Caki2 (cell line): Measurements from ENCODE around the gene GTF3C1. TPM values are rescaled to one million over a fixed set of nuclear protein-coding genes. Genes with fewer than 3 reads are reported as not detected.
A peak's percentile ranks its signal among the peaks of the same experiment; 100 is the strongest.

ENCODE experiments used
- DNase-seq: peaks from one replicate; pipeline ENCODE4 v3.0.0-alpha.2; 2015; ENCODE audit warnings: low read depth
- in situ Hi-C: cut with HindIII; loops from 2 replicates; pipeline ENCODE4 v1.10.0; 2016; ENCODE audit warnings: low sequenced_read_pairs, low pct_unique_long_range_greater_than_20kb, mixed read lengths
- total RNA-seq: library from RNA; depleted of rRNA; stranded (reverse); fragments of >200 nt; shearing (Covaris generic); gene quantifications from 2 replicates; pipeline ENCODE4 v1.2.3, GENCODE V29; 2014; ENCODE audit warnings: low replicate concordance

The GTF3C1 gene
- total RNA-seq, 1 experiment from 2014 or later, result 65.3 TPM

DNA sequence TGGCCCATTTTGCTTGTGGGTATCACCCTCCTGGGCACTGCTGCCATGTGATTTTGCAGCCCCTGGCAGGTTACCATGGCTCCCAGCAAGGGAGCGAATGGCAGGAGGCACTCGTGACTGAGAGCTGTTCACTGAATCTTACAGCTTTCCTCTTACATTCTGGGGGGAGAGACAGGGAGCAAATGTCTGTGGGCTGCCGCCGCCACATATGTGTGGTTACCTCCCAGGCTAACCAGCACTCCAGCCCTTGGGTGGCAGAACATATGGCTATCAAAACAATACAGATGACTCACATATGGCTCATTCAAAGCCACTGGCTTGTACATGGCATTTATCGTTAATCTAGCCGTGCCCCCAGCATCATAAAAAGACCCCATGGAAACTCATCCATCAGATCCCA is 19.8 kb downstream of the GTF3C1 start:
- DNase-seq, result peak; percentile 26
- in situ Hi-C loops, result no loop called here

DNA sequence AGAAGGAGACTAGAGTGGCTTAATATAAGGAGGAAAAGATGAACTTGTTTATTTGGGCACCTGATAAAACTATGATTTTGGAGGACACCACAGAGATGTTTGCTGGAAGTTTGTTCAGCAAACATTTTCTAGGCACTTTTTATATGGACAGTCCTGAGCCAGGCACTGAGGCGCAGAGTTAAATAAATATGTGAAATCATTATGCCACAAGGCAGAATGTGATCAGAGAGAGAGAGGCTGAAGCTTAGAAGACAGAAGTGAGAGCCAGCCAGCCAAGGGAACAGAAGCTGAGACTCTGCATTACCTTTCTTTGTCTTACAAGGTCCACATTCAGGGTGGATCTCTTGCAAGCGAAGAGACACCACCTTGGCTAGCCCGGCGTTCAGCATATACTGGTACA is 21.4 kb downstream of the GTF3C1 start:
- in situ Hi-C loops, result no loop called here
- no peak for DNase-seq

DNA sequence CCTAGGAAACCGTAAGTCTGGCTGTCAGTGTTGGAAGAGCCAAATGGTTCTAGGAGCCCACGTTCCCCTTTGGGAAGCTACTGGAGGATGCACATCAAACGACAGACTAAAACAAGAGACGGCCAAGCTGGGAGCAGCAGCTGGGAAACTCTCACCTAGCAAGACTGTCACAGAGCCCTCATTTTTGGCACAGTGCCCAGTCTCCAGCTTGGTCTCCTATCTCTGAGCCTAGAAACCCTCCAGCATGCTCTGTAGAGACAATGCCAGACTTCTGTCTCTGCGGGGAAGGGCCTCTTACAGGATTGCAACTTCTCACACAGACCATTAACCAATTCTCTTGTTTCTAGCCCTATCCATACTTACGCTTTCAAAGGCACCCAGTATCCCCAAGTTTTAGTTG is 23.5 kb downstream of the GTF3C1 start:
- in situ Hi-C loops, result no loop called here

DNA sequence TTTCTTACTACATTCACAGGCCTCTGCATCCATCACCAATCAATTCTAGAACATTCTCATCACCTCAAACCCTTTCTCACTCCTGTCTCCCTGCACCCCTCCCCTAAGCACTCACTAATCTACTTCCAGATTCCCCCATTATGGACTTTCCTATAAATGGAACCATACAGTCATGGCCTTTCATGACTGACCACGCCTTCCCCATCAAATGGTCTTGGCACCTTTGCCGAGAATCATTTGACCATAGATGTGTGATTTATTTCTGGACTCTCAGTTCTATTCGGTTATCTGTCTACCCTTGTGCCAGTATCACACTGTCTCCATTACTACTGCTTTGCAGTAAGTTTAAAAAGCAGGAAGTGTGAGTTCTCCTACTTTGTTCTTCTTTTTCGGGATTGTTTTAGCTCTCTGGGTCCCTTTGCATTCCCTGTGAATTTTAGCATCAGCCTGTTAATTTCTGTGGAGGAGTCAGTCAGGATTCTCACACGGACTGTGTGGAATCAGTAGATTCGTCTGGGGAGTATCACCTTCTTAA is 27.5 kb downstream of the GTF3C1 start:
- no peak for DNase-seq
- in situ Hi-C loops, result no loop called here

More for the DNA sequence above, 23.5 kb downstream of the GTF3C1 start:
- no peak for DNase-seq

DNA sequence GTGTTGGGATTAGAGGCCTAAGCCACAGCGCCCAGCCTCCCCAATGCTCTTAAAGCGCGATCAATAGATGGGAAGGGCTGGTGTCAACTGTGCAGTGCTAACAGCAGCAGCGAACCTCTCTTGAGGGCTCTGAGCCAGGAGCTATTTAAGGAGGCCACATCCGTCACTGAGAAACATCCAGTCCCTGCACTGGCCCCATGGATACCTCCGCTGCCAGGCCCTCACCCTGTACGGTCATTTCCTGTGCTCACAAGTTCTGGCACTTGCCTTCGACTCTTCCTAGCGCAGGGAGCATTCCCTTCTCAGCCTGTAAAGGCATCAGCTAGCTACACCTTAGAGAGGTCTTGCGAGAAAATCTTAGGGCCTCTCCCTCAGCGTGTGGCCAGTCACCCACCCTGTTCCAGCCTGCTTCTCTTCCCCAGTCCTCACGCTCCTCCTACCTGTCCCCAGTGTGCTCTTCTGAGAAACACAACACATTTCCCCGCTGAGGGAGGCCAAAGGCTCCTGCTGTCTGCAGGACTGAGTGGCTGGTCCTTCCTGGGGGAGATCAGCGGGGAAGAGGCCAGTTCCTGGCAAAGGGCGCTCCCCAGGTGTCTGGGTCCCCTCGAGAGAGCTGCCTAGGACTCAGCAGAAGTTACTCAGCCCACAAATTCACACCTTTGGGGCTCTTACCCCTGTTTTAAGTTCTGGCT is 28.6 kb downstream of the GTF3C1 start:
- DNase-seq, result no peak
- in situ Hi-C loops, result no loop called here

DNA sequence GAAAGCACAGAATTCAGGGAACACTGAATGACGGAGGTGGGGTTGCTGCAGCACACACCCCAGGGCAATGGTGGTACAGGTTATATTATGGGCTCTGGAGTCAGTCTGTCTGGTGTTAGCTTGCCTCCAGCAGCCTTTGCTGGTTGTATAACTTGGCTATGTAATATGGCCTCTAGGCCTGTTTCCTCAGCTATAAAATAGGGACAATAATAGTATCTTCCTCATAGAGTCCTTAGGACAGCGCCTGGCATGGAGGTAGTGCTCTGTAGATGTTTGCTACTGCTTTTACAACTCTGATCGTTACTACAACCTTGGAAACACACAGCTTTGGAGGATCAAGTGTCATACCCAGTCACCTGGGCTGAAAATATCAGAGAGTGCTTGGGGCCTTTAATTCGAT is 31.5 kb downstream of the GTF3C1 start:
- in situ Hi-C loops, result no loop called here
- DNase-seq, result no peak

DNA sequence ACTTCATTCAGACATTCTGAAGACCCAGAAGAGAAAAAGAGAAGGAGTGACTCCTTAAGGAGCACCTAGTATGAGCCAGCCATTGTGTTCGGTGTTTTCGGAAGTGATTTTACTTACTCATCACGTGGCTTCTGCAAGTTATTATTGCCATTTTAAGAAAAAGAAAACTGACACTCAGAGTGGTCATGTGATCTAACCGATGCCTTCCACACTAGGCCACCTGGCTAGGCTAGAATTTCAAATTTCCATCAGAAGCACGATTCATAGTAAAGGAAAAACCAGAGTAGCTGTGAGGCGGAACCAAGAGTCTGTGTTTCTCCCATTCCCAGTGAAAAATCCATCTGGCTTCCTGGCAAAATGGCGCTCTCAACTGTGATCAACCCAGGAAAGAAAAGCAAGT is 32.0 kb downstream of the GTF3C1 start:
- no peak for DNase-seq
- in situ Hi-C loops, result no loop called here

DNA sequence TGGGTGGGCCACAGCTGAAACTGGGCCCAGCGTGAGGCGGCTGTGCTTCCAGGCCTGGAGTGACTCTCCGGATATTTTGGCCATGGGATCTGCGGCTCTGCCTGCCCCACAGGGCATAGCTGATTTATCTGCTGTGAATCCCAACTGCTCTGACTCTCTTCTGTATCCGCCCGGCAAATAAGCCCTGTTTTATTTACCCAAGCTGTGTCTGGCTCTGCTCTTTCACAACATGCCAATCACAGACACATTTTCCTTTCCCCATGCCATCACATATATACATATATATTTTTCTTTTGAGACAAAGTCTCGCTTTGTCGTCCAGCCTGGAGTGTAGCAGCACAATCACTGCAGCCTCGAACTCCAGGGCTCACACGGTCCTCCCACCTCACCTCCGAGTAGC is 33.3 kb downstream of the GTF3C1 start:
- in situ Hi-C loops, result no loop called here
- DNase-seq, result no peak

DNA sequence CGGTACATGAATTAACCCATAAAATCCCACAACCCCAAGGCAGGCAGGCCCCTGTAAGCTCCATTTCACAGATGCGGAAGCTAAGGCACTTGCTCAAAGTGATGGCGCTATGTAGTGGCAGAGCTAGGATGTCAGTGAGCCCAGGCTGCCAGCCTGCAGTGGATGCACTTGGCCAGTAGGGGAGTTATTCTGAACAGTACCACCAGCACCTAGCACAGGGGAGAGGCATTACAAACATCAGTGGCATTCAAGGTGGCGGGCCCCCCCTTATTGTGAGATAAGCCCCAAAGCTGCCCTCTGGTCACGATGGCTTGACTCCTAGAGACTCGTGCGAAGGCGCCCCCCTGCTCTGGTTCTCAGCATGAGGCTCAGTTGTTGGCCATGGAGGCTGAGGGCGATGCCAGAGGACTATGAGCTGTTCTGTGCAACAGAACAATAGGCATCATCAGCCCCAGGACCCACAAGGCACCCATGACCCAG is 33.8 kb downstream of the GTF3C1 start:
- in situ Hi-C loops, result no loop called here

DNA sequence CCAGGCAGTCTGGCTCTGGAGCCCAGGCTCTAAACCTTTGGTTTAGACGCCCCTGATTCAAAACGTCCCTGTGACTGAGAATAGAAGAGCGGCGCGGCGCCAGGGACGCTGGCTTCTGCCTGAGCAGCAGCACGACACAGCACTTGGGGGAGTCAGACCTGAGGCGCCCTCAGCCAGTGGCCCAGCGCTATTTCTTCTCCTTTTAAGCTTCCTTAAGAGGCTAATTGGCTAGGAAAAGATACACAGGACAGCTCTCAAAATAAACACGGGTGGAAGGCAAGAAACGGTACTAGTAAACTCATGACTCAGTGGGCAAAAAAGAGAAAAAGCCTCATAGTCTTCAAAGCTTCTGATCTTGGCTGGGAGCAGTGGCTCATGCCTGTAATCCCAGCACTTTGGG is 34.9 kb downstream of the GTF3C1 start:
- in situ Hi-C loops, result no loop called here
- DNase-seq, result no peak

More for the DNA sequence above, 33.8 kb downstream of the GTF3C1 start:
- DNase-seq, result peak; percentile 21

DNA sequence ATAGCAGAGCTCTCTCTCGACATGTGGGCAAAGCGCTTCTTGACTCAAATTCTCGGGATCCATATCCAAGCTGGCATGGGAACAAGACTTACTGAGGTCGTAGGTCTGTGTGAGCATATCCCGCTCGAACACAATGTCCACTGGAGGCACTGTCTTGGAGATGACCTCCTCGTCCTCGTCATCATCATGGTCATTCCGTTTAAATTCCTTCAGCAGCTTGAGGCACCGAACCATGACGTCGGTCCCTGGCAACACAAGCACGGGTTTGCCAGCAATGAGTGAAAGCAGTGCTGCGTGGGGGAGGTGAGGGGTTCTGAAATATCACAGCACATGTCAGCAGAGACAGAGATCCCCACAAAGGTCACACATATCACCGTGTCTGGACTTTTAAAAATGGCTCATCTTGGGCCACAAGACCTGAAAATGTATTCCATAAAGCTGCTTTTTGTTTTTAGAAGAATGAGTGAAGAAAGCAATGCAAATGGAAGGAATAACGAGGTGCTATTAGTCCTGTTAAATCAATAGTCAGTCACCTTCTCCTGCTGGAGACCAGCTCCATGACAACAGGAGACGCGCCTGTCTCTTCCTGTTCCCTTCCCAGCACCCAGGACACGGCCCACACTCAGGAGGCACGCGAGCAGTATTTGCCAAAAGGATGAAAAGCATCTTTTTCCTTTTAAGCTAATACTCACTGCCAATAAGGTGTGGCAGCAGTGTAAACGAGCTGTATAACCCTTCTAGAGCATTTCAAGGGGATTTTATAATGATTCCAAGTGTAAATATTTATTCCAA is 37.9 kb downstream of the GTF3C1 start:
- peak; percentile 82 for DNase-seq
- in situ Hi-C loops, result no loop called here

DNA sequence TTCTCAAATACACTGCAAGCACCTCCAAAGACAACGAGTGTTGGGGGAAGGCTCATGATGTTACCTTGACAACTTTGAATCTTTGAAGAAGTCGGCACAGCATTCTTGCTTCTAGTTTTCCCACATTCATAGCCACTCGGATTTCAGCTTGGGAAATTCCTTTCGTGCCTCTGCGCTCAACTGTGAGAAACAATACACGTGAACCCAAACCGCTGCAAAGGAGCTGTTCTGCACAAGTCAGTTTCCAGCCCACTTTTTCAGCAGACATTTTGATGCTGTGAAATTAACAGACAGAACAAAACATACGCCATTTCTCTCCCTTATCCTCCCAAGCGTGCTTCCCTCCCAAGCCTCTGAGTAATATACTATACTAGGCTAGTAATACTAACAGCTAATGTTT is 41.2 kb downstream of the GTF3C1 start:
- no peak for DNase-seq
- in situ Hi-C loops, result no loop called here

DNA sequence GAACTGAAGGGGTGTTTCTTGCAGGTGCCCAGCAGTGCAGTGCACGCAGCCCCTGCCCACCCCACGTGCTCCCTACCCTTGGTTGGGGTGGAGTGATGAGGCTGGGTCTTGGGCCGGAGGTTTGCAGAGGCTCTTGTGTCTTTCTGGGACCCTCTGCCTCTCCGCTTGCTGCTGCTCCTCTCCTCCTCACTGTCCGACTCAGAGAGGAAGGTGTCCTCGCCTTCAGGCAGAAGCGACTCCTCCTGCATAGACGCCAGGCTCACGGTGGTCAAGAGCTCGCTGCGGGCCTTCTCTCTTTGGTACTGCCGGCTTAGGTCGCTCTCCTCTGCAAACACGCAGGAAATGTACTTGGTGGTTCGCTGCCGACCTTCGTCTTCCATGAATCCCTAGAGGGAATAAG is 42.9 kb downstream of the GTF3C1 start:
- DNase-seq, result no peak
- in situ Hi-C loops, result no loop called here

DNA sequence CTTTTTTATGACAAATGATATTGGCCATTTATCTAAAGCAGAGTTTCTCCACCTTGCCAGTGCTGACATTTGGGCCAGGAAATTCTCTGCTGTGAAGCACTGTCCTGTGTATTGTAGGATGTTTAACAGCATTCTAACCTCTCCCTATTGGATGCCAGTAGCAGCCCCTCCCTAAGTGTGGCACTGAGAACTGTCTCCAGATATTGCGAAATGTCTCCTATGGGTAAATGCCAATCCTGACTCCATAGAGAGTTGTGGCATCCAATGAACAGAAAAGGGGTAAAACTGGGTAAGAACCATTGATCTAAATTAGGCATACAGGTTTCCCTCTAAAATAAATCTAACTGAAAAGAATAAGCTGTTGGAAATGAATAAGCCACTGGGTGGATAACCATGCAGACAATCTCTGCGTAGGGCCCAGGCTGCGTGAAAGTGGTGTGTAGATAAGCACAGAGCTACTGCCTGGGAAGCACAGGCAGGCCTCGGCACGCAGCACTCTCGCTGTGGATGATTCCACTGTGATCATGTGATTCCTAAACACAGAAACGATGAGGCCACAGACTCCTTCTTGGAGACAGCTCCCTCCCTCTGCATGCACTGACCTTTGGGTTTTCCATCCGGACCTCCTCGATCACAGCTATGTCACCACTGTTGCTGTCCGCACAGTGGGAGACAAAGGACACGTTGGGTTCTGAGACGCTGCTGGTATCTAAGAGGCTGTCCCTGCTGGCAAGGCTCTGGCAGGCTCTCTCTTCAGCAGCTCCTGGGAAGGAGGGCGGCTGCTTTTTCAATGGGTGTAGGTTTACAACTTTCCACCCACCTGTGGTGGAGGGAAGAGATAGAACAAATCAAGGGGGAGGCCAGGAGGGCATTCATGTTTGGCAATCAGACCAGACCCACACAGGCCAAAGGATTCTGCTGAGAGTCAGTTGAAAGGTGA is 44.1 kb downstream of the GTF3C1 start:
- in situ Hi-C loops, result no loop called here
- no peak for DNase-seq

DNA sequence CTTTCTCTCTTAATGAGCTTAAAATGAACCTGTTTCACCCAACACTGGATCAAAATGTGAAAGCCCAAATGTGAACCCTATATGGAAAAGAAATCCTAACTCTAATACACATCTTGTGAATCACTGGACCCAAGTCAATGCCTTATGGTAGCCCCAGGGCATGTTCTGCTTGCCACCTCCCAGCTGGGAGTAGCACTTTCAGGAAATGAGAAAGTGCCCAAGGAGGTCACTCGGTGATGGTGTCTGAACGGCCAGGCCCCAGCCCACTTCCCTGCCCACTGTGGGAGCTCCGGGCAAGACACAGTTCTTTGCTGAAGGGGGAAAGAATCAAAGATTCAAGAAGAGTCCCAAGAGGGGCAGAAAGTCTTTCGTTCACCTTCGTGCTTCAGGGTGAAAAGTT is 46.1 kb downstream of the GTF3C1 start:
- in situ Hi-C loops, result no loop called here
- DNase-seq, result no peak

DNA sequence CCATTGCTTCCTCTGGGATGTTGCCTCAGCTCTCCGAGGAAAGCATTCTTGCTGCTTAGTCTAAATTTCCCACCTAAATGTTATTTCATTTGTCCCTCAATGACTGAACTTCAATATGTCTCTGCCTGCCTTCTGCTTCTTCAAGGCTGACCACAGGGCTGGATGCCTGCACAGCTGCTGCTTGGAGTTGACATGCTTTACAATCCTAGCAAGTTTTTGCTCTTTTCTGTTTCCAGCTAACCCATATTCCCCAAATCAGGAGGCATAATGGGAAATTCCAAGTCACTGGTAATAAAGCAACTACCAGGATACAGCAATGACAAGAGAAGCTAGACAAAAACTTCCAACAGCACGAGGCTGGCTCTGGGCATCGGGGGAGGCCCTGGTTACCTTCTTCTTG is 48.9 kb downstream of the GTF3C1 start:
- in situ Hi-C loops, result no loop called here
- no peak for DNase-seq

DNA sequence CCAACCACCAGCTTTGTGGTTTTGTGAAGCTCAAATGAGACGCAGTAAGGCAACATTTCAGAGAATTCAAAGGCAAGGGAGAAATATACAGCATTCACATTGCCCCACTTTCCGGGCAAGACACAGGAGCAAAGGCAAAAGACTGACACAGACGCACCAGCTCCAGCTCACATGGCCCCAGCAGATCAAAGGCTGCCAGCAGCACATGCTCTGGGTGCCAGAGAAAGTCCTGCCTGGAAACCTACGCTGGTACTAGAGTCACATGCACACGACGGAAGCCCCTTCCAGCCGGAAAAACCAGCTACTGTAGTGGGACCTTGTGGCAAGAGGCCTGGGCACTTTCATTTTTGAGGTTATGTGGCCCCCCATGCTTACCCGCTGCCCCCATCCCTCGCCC is 50.1 kb downstream of the GTF3C1 start:
- no peak for DNase-seq
- in situ Hi-C loops, result no loop called here

DNA sequence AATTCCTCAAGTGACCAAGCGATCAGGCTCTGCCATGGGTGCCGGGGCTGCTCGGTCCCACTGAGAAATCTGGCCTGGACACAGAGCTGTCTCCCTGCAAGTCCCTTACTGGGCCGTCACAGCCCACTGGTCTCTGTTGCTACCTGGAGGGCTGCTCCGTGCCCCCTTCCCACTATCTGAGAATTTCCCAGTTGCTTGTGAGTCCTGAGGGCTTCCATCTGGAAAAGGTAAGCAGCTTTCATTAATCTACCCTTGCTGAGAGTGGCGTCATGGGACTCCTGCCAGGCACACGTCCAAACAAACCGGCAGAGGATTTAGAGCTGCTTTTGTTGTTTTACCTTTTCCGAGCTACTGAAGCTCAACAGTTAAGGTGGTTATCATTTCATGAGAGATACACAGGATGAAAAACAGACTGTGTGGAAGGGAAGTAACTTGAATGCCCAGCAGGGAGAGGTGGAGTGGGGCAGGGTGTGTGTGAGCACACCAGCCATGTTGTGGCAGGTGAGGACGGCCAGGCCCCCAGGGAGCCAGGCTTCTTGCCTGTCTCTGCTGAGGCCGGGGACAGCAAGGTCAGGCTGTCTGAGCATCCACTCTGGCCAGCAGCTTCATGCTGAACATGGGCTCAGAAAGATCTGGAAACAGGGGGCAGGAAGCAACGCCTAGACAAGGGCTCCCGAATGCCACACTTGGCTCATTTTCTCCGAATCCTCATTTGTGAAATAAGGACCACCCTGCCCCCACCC is 50.6 kb downstream of the GTF3C1 start:
- no peak for DNase-seq
- in situ Hi-C loops, result no loop called here
